ENCODE results near the gene NEDD9. TPM values are rescaled to one million over a fixed set of nuclear protein-coding genes. Genes with fewer than 3 reads are reported as not detected.

The NEDD9 gene
- total RNA-seq, 1 experiment from 2014 or later = 0.28 TPM

- intact Hi-C loops (cut with micrococcal nuclease; ENCODE audit: unreplicated experiment) = no loop called here
Measured at GRCh38 chr6:11275598-11275997, 43.1 kb upstream of the NEDD9 start.

GRCh38 chr6:11273406-11274065 is 41.1 kb upstream of the NEDD9 start:
- Histone ChIP-seq H3K4me3 (ENCODE audit: low read depth in 2 of 2, low read length in 2 of 2) (no peak overlapping the region), H3K9me3 (ENCODE audit: control insufficient read depth, insufficient read depth, low read depth, low read length) (no peaks in the 10 kb centered on the region), H3K27me3 (ENCODE audit: control insufficient read depth, insufficient read depth, low read length) (0 out of 2 replicates have a peak, but pooled peaks cover 3% of the 10 kb centered on the region), H3K4me1 (ENCODE audit: control insufficient read depth, insufficient read depth, low read length) (no peaks in the 10 kb centered on the region), H3K27ac (ENCODE audit: low read length) (no peak overlapping the region), H3K36me3 (ENCODE audit: control insufficient read depth, insufficient read depth, low read length) (no peaks in the 10 kb centered on the region)
- POLR2A ChIA-PET = no interaction called here
- no TSS peak for BruUV-seq (replicated peaks)
- DNase-seq (ENCODE audit: low read depth, low spot score) (no peak), ATAC-seq (no peak)
- CTCF ChIA-PET = no interaction called here
- TF ChIP-seq TCF7L2 (IDR thresholded peaks at IDR 0.05; ENCODE audit: low read depth, low read length) (no peak), SIN3A (IDR thresholded peaks at IDR 0.05; ENCODE audit: borderline replicate concordance, insufficient read depth, low read depth, low read length) (no peak), POLR2AphosphoS5 (IDR thresholded peaks at IDR 0.05; ENCODE audit: low read depth, low read length) (no peak), REST (IDR thresholded peaks at IDR 0.05; ENCODE audit: insufficient read depth in 1 of 2, low read depth in 2 of 2, low read length in 1 of 2) (no peak), CTCF (IDR thresholded peaks at IDR 0.05) (no peak)
- intact Hi-C loops (cut with micrococcal nuclease; ENCODE audit: unreplicated experiment) (no loop called here), in situ Hi-C loops (cut with HindIII; ENCODE audit: low pct_unique_long_range_greater_than_20kb, low sequenced_read_pairs) (no loop called here)

More at GRCh38 chr6:11275598-11275997, 43.1 kb upstream of the NEDD9 start:
- peaks cover 3% of the 10 kb centered on the region; the same call in 1 of the 2 replicates for H3K27me3 ChIP-seq (ENCODE audit: control insufficient read depth, insufficient read depth, low read length)
- H3K9me3 ChIP-seq (ENCODE audit: control insufficient read depth, insufficient read depth, low read depth, low read length) = no peaks in the 10 kb centered on the region
- CTCF ChIA-PET = no interaction called here
- H3K36me3 ChIP-seq (ENCODE audit: control insufficient read depth, insufficient read depth, low read length) = no peaks in the 10 kb centered on the region
- H3K4me3 ChIP-seq (ENCODE audit: low read depth in 2 of 2, low read length in 2 of 2) = no peak overlapping the region
- BruUV-seq (replicated peaks) = no TSS peak
- in situ Hi-C loops (cut with HindIII; ENCODE audit: low pct_unique_long_range_greater_than_20kb, low sequenced_read_pairs) = no loop called here
- DNase-seq (ENCODE audit: low read depth, low spot score) (no peak), ATAC-seq (no peak)
- no peaks in the 10 kb centered on the region for H3K4me1 ChIP-seq (ENCODE audit: control insufficient read depth, insufficient read depth, low read length)
- no peak overlapping the region for H3K27ac ChIP-seq (ENCODE audit: low read length)
- TF ChIP-seq SIN3A (IDR thresholded peaks at IDR 0.05; ENCODE audit: borderline replicate concordance, insufficient read depth, low read depth, low read length) = no peak
- TF ChIP-seq TCF7L2 (IDR thresholded peaks at IDR 0.05; ENCODE audit: low read depth, low read length) = no peak
- TF ChIP-seq POLR2AphosphoS5 (IDR thresholded peaks at IDR 0.05; ENCODE audit: low read depth, low read length) = no peak
- no peak for TF ChIP-seq REST (IDR thresholded peaks at IDR 0.05; ENCODE audit: insufficient read depth in 1 of 2, low read depth in 2 of 2, low read length in 1 of 2)
- TF ChIP-seq CTCF (IDR thresholded peaks at IDR 0.05) = no peak
- POLR2A ChIA-PET = no interaction called here
